Natural killer cell (primary cell): ENCODE results near the gene RBMS3. TPM values are rescaled to one million over a fixed set of nuclear protein-coding genes. Genes with fewer than 3 reads are reported as not detected.

ENCODE experiments used
- ATAC-seq, 3 donors: fragments of 150-1000 bp in 2 of 3; fragments of 200-7000 bp in 1 of 3; cut with Tn5 transposase; 1 replicate in 1 of 3; 2 replicates in 2 of 3; pipeline ENCODE4 v1.10.0; 2021; ENCODE audit warnings: mild to moderate bottlenecking in 2 of 3, moderate library complexity in 2 of 3
- DNase-seq, 2 donors: peaks; one replicate each; pipeline versions ENCODE4 v3.0.0 to v3.0.0-alpha.2; 2013 to 2021; ENCODE audit warnings: mixed read lengths in 1 of 2
- H3K27ac ChIP-seq: one replicate; pipeline ENCODE4 v1.5.1; 2013; ENCODE audit warnings: mild to moderate bottlenecking, low read length
- H3K27me3 ChIP-seq: one replicate; pipeline ENCODE4 v1.6.1; 2013; ENCODE audit warnings: low read length; ENCODE audit not compliant: control insufficient read depth, insufficient read depth
- H3K36me3 ChIP-seq: one replicate; pipeline ENCODE4 v1.6.1; 2013; ENCODE audit warnings: low read length; ENCODE audit not compliant: control insufficient read depth, insufficient read depth
- H3K4me1 ChIP-seq: one replicate; pipeline ENCODE4 v1.6.1; 2013; ENCODE audit warnings: low read length; ENCODE audit not compliant: control insufficient read depth, insufficient read depth
- H3K4me3 ChIP-seq: one replicate; pipeline ENCODE4 v1.5.1; 2013; ENCODE audit warnings: low read length
- H3K9me3 ChIP-seq: one replicate; pipeline ENCODE4 v1.6.1; 2013; ENCODE audit warnings: low read length; ENCODE audit not compliant: control insufficient read depth, insufficient read depth
- H3K27ac Mint-ChIP-seq, 2 donors: one replicate each; pipeline ENCODE4 v1.8.0; 2022; ENCODE audit warnings: mild to moderate bottlenecking in 2 of 2, mixed read lengths in 2 of 2, moderate library complexity in 1 of 2
- H3K27me3 Mint-ChIP-seq, 2 donors: one replicate each; pipeline ENCODE4 v1.8.0; 2022; ENCODE audit warnings: low read depth in 2 of 2, mixed read lengths in 2 of 2
- H3K36me3 Mint-ChIP-seq: one replicate; pipeline ENCODE4 v1.8.0; 2022; ENCODE audit warnings: mixed read lengths
- H3K4me1 Mint-ChIP-seq, 2 donors: one replicate each; pipeline ENCODE4 v1.8.0; 2022; ENCODE audit warnings: mixed read lengths in 2 of 2
- H3K4me3 Mint-ChIP-seq: one replicate; pipeline ENCODE4 v1.8.0; 2022; ENCODE audit warnings: mild to moderate bottlenecking, moderate library complexity, mixed read lengths
- H3K9me3 Mint-ChIP-seq, 2 donors: one replicate each; pipeline ENCODE4 v1.8.0; 2022; ENCODE audit warnings: mixed read lengths in 2 of 2
- WGBS: methylation state at CpG from one replicate; pipeline ENCODE4 v1.1.7; 2013; ENCODE audit warnings: missing lambda C conversion rate; ENCODE audit not compliant: insufficient coverage; 5-methylcytosine and 5-hydroxymethylcytosine counted together
- intact Hi-C: fragments of 100-400 bp; cut with micrococcal nuclease; formaldehyde crosslinking; loops from one replicate; pipeline ENCODE4 v1.14.2; 2022
- total RNA-seq, 4 donors: library from RNA; stranded (reverse); fragments of 120-200 nt in 1 of 4; gene quantifications; one replicate each; pipeline versions ENCODE4 v1.2.3 to v1.2.4, GENCODE V29; 2013 to 2022
- TF ChIP-seq, protein P1 (sequence below): fragments of 200-600 bp; IDR thresholded peaks from one replicate; pipeline ENCODE4 v1.8.0; 2022; ENCODE audit warnings: antibody characterized with exemption

The RBMS3 gene
- total RNA-seq, 3 donors from 2014 or later (not counting 1 experiment from before 2014, with no cell fraction given), result 0.16 TPM; not detected in 2

DNA sequence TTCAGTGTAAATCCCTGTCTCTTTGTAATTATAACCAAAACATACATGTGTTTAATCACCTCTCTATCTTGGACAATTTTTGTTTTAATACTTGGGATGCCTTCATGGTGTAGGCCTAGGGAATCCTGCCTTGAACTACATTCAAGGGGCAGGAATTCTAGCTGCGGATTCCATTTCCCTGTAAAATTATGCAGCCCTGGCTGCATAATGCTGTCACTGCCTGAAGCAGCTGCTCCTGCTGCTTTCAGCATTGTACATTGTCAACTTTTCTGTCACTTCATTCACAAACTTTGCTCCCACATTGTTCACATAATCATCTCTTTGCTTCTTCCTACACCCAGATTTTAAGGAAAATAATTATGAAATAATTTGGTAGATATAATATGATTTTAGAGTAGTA is 638.7 kb downstream of the RBMS3 start:
- Histone ChIP-seq H3K36me3 (no peaks in the 10 kb centered on the region), H3K9me3 (no peaks in the 10 kb centered on the region), H3K27me3 (no peaks in the 10 kb centered on the region), H3K4me3 (no peak overlapping the region), H3K4me1 (no peaks in the 10 kb centered on the region), H3K27ac (no peak overlapping the region)
- H3K4me1 Mint-ChIP-seq, result no peaks in the 10 kb centered on the region
- H3K9me3 Mint-ChIP-seq, result no peaks in the 10 kb centered on the region
- H3K4me3 Mint-ChIP-seq, result no peak overlapping the region
- intact Hi-C loops, result no loop called here
- H3K36me3 Mint-ChIP-seq, result no peaks in the 10 kb centered on the region
- WGBS, result 93% methylated on average over 1 of the region's 1 CpG
- H3K27ac Mint-ChIP-seq, result no peak overlapping the region
- no peak for ATAC-seq
- DNase-seq, result no peak
- no peaks in the 10 kb centered on the region for H3K27me3 Mint-ChIP-seq
- TF ChIP-seq, protein P1, sequence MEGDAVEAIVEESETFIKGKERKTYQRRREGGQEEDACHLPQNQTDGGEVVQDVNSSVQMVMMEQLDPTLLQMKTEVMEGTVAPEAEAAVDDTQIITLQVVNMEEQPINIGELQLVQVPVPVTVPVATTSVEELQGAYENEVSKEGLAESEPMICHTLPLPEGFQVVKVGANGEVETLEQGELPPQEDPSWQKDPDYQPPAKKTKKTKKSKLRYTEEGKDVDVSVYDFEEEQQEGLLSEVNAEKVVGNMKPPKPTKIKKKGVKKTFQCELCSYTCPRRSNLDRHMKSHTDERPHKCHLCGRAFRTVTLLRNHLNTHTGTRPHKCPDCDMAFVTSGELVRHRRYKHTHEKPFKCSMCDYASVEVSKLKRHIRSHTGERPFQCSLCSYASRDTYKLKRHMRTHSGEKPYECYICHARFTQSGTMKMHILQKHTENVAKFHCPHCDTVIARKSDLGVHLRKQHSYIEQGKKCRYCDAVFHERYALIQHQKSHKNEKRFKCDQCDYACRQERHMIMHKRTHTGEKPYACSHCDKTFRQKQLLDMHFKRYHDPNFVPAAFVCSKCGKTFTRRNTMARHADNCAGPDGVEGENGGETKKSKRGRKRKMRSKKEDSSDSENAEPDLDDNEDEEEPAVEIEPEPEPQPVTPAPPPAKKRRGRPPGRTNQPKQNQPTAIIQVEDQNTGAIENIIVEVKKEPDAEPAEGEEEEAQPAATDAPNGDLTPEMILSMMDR, result no peak

DNA sequence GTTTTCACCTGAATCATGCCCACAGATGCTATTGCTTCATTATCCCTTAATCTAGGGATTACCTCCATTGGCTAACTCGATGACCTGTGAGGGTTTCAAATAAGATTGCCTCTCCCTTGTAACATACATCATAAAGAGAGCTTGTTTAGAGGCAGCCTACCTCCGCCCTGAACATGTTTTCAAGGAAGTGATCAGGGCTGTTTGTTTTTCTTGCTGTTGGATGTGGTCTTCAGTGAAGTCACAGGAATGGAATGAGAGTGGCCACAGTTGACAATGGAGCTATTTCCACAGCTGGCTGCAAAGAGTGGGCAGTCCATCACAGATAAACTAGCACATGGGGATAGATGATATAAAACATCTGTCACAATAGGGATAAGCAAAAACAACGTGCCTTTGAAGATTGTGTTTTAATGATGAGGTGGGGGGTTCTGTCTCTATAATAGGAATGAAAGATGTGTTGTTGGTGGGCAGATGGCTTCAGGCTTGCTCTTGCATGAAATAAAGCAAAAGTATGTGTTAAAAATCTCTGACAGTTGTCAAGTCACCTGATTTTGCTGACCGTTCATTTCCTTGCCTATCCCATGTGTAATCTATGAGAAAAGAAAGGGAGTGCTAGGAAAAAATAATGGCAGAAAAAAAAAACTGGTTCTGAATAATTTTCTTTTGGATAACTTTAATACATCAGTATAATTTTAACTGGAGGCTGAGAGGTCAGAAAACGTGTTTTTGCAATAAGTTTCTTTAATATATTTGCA is 642.3 kb downstream of the RBMS3 start:
- H3K4me3 ChIP-seq, result no peak overlapping the region
- H3K4me3 Mint-ChIP-seq, result no peak overlapping the region
- H3K27me3 ChIP-seq, result no peaks in the 10 kb centered on the region
- H3K27me3 Mint-ChIP-seq, result no peaks in the 10 kb centered on the region
- H3K4me1 Mint-ChIP-seq, result no peaks in the 10 kb centered on the region
- no peaks in the 10 kb centered on the region for H3K36me3 Mint-ChIP-seq
- no peak overlapping the region for H3K27ac Mint-ChIP-seq
- DNase-seq (no peak), ATAC-seq (no peak)
- TF ChIP-seq, protein P1, result no peak
- H3K27ac ChIP-seq, result no peak overlapping the region
- H3K9me3 Mint-ChIP-seq, result peaks cover 0 to 2% of the 10 kb centered on the region in 2 donors
- no peaks in the 10 kb centered on the region for H3K9me3 ChIP-seq
- no peaks in the 10 kb centered on the region for H3K36me3 ChIP-seq
- no peaks in the 10 kb centered on the region for H3K4me1 ChIP-seq
- intact Hi-C loops, result no loop called here
- 76% methylated on average over 3 of the region's 5 CpGs for WGBS

DNA sequence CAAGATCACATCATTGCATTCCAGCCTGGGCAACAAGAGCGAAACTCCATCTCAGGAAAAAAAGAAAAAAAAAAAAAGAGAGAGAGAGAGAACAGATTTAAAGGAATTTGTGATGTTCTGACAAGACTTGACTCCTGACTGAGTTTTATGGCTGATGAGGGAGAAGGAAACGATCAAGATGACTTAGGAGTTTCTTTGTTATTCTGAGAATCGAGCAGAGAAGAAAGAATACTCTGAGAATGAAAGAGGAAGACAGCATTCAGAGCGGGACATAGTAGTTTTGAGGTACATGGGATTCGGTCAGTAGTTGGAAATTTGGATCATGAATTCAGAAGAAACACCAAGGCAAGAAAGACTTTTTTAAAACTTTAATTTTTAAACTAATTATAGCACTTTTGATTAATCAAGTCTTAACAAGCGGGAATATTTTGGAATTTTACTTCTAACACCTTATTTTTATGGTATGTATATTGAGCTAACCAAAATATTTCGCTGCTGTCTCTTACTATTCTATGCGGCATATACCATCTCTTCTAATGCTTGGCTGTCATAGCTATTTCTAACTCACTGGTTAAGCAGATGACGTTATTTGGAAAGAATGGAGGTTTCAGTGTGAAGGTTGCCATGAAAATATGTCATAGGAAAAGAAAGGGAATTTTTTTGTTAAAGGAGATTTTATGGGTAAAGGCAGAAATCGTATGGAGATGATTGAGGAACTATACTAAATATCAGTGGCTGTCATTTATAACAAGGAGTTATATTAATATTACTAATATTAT is 644.1 kb downstream of the RBMS3 start:
- DNase-seq (no peak), ATAC-seq (no peak)
- Mint-ChIP-seq H3K27me3 (no peaks in the 10 kb centered on the region), H3K27ac (no peak overlapping the region), H3K9me3 (peaks cover 0 to 2% of the 10 kb centered on the region in 2 donors), H3K36me3 (no peaks in the 10 kb centered on the region), H3K4me1 (no peaks in the 10 kb centered on the region), H3K4me3 (no peak overlapping the region)
- Histone ChIP-seq H3K4me3 (no peak overlapping the region), H3K36me3 (no peaks in the 10 kb centered on the region), H3K4me1 (no peaks in the 10 kb centered on the region), H3K27ac (no peak overlapping the region), H3K9me3 (no peaks in the 10 kb centered on the region), H3K27me3 (no peaks in the 10 kb centered on the region)
- TF ChIP-seq, protein P1, result no peak
- 78% methylated on average over 5 of the region's 10 CpGs for WGBS
- intact Hi-C loops, result no loop called here
